ENCODE measurements around the gene HMGCS2. TPM values are rescaled to one million over a fixed set of nuclear protein-coding genes. Genes with fewer than 3 reads are reported as not detected.

The HMGCS2 gene
- total and polyA plus RNA-seq, 10 donors = 0.06 to 0.11 TPM; not detected in 8

DNA sequence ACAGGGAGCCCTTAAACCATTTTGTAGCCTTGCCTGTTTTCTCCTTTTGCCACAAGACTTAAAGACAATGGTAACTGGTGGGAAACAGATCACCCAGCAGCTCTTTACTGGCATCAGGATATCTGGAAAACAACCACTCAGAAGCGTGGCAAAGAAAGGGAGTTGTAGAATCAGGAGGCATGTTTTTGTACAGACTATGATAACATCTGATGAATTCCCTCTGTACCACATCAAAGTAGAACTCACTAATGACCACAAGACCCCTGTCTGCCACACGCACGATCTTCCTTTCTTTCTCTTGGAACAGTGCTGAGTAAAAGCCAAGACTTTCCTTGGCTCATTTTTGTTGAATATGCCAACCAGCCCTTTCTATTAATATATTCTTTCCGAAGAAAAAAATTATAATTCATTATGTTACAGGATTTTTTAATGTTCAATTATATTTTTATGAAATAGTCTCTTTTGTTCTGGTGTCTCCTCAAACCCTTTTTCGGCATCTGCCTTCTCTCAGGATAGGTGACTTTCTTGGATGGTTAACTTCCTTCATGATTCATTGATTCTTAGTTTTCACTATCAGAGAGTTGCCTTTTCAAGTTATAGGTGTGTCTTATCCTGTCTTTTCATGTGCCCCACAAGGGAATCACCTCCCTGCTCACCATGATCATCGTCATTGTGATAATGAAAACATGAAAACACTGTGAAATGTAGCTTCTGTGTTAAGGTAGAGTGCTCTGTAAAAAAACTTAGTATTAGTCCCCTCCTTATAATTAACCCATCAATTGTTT, 64.8 kb downstream of the HMGCS2 start:
- TF ChIP-seq, protein P1, sequence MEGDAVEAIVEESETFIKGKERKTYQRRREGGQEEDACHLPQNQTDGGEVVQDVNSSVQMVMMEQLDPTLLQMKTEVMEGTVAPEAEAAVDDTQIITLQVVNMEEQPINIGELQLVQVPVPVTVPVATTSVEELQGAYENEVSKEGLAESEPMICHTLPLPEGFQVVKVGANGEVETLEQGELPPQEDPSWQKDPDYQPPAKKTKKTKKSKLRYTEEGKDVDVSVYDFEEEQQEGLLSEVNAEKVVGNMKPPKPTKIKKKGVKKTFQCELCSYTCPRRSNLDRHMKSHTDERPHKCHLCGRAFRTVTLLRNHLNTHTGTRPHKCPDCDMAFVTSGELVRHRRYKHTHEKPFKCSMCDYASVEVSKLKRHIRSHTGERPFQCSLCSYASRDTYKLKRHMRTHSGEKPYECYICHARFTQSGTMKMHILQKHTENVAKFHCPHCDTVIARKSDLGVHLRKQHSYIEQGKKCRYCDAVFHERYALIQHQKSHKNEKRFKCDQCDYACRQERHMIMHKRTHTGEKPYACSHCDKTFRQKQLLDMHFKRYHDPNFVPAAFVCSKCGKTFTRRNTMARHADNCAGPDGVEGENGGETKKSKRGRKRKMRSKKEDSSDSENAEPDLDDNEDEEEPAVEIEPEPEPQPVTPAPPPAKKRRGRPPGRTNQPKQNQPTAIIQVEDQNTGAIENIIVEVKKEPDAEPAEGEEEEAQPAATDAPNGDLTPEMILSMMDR (IDR thresholded peaks at IDR 0.05 in 8 of 11, conservative IDR thresholded peaks at IDR 0.05 in 3 of 11) = no peak
- TF ChIP-seq POLR2AphosphoS5 (IDR thresholded peaks at IDR 0.05) (no peak), POLR2A (IDR thresholded peaks at IDR 0.05) (no peak)
- no peak for DNase-seq
- Histone ChIP-seq H3K27ac (no peak overlapping the region), H3K4me3 (no peak overlapping the region), H3K4me1 (no peaks in the 10 kb centered on the region), H3K9me3 (peaks cover 5 to 32% (median 22%) of the 10 kb centered on the region in 8 donors), H3K27me3 (replicated peaks in 1 of 7) (peaks cover 0 to 19% (median 0%) of the 10 kb centered on the region in 7 donors), H3K36me3 (no peaks in the 10 kb centered on the region)
- intact Hi-C loops (cut with DNase I; ENCODE audit: low total_unique reads) = no loop called here
- WGBS, 5 donors = 80 to 86% (median 83%) methylated on average over 6 of the region's 6 CpGs

DNA sequence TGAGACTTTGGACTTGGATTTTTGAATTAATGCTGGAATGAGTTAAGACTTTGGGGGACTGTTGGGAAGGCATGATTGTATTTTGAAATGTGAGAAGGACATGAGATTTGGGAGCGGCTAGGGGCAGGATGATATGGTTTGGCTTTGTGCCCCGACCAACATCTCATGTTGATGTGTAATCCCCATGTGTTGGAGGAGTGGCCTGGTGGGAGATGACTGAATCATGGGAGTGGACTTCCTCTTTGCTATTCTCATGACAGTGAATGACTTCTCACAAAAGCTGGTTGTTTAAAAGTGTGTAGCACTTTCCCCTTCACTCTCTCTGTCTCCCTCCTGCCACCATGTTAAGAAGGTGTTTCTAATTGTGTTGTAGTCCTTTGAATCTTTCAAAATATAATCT, 66.3 kb downstream of the HMGCS2 start:
- H3K27ac ChIP-seq = no peak overlapping the region

DNA sequence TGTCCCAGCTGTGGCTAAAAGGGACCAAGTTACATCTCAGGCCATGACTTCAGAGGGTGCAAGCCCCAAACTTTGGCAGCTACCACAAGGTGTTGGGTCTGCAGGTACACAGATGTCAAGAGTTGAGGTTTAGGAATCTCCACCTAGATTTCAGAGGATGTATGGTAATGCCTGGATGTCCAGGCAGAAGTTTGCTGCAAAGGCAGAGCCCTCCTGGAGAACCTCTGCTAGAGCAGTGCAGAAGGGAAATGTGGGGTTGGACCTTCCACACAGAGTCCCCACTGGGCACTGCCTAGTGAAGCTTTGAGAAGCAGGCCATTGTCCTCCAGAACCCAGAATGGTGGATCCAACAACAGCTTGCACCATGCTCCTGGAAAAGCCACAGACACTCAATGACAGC, 67.0 kb downstream of the HMGCS2 start:
- no peak for DNase-seq
- no peaks in the 10 kb centered on the region for H3K36me3 ChIP-seq
- no peak overlapping the region for H3K27ac ChIP-seq
- H3K4me3 ChIP-seq = no peak overlapping the region
- intact Hi-C loops (cut with DNase I; ENCODE audit: low total_unique reads) = no loop called here
- H3K27me3 ChIP-seq (replicated peaks in 1 of 7) = peaks cover 0 to 25% (median 0%) of the 10 kb centered on the region in 7 donors
- no peaks in the 10 kb centered on the region for H3K4me1 ChIP-seq
- peaks cover 5 to 32% (median 22%) of the 10 kb centered on the region in 8 donors for H3K9me3 ChIP-seq
- TF ChIP-seq POLR2AphosphoS5 (IDR thresholded peaks at IDR 0.05) = no peak
- no peak for TF ChIP-seq POLR2A (IDR thresholded peaks at IDR 0.05)
- TF ChIP-seq, protein P1 (IDR thresholded peaks at IDR 0.05 in 8 of 11, conservative IDR thresholded peaks at IDR 0.05 in 3 of 11) = no peak

More for the DNA sequence above, 66.3 kb downstream of the HMGCS2 start:
- Histone ChIP-seq H3K4me1 (no peaks in the 10 kb centered on the region), H3K36me3 (no peaks in the 10 kb centered on the region), H3K4me3 (no peak overlapping the region), H3K9me3 (peaks cover 5 to 32% (median 22%) of the 10 kb centered on the region in 8 donors), H3K27me3 (replicated peaks in 1 of 7) (peaks cover 0 to 19% (median 0%) of the 10 kb centered on the region in 7 donors)
- TF ChIP-seq POLR2A (IDR thresholded peaks at IDR 0.05) = no peak
- intact Hi-C loops (cut with DNase I; ENCODE audit: low total_unique reads) = no loop called here
- DNase-seq = no peak
- 60 to 78% (median 72%) methylated on average over 2 of the region's 2 CpGs for WGBS, 5 donors

DNA sequence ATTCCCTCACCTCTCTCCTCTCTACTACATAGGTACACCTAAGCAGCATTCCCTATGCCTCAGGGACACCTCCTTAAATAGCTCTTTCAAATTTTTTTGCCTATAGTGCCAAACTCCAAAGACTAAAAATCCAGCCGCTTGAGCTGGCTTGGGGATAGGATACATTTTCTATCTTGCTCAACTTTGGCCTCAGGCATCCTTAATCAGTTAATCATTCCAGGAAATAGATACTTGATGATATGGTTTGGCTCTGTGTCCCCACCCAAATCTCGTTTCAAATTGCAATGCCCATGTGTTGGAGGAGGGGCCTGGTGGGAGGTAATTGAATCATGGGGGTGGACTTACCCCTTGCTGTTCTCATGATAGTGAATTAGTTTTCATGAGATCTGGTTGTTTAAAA, 68.4 kb downstream of the HMGCS2 start:
- Histone ChIP-seq H3K9me3 (peaks cover 5 to 32% (median 22%) of the 10 kb centered on the region in 8 donors), H3K4me3 (no peak overlapping the region), H3K27me3 (replicated peaks in 1 of 7) (peaks cover 0 to 24% (median 0%) of the 10 kb centered on the region in 7 donors), H3K27ac (no peak overlapping the region), H3K4me1 (no peaks in the 10 kb centered on the region), H3K36me3 (no peaks in the 10 kb centered on the region)
- intact Hi-C loops (cut with DNase I; ENCODE audit: low total_unique reads) = no loop called here
- no peak for DNase-seq
- 58 to 74% (median 68%) methylated on average over 2 of the region's 2 CpGs for WGBS, 5 donors
- TF ChIP-seq POLR2AphosphoS5 (IDR thresholded peaks at IDR 0.05) = no peak

Other genes starting within 250 kb of the HMGCS2 start
- 1 to 10 TPM; 5.3 to 6.6 (median 5.8) TPM for gene ZNF697, start 120.6 kb downstream of the HMGCS2 start, total RNA-seq
- under 1 TPM; 0.38 to 0.64 (median 0.59) TPM for gene ZNF697, start 120.6 kb downstream of the HMGCS2 start, polyA plus RNA-seq
- gene PHGDH, start 57.0 kb downstream of the HMGCS2 start, total RNA-seq = 10 to 100 TPM in 2 of 7 donors, 1 to 10 TPM in 5; 4.0 to 24.6 (median 6.6) TPM
- 1 to 10 TPM; 1.1 to 5.9 (median 2.0) TPM for gene PHGDH, start 57.0 kb downstream of the HMGCS2 start, polyA plus RNA-seq
- gene REG4, start 42.6 kb upstream of the HMGCS2 start, total RNA-seq = under 1 TPM in 1 of 7 donors, not detected in 6; 0.40 TPM
- gene REG4, start 42.6 kb upstream of the HMGCS2 start, polyA plus RNA-seq = under 1 TPM in 1 of 3 donors, not detected in 2; 0.24 TPM
- not detected for gene ADAM30, start 127.6 kb upstream of the HMGCS2 start, total RNA-seq
- not detected for gene ADAM30, start 127.6 kb upstream of the HMGCS2 start, polyA plus RNA-seq

Data from spleen (tissue), 11 donors.